Activated gamma-delta T cell (primary cell): ENCODE results near the gene LGSN.
"Not testable (repeated sequence)": the region's sequence is repeated elsewhere in the genome, so short reads cannot be mapped to it uniquely, and the experiment has no call there.

Experiments
- DNase-seq: peaks from one replicate; lab custom pipeline; 2025; lab: John Stamatoyannopoulos, UW

Gene LGSN

DNA sequence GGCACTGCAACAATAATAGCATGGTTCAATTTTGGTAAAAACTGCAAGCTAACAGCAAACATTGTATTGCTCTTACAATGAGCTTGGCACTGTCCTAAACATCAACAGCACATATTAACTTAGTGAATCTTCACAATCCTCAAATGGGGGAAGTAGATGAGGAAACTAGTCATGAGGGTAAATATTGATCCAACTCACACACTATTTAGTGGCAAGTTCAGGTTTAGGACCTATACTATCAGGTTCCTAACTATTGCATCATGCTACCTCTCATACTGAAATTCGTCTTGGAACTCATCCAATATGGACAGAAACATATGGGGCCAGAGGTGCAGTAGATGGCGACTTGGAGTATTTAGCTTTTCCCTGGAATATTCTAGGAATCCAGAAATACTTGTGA, 74.4 kb downstream of the LGSN start:
- DNase-seq = no peak

- DNase-seq = no peak
Observed at GRCh38 chr6:63236398-63236817, 83.4 kb downstream of the LGSN start.

DNA sequence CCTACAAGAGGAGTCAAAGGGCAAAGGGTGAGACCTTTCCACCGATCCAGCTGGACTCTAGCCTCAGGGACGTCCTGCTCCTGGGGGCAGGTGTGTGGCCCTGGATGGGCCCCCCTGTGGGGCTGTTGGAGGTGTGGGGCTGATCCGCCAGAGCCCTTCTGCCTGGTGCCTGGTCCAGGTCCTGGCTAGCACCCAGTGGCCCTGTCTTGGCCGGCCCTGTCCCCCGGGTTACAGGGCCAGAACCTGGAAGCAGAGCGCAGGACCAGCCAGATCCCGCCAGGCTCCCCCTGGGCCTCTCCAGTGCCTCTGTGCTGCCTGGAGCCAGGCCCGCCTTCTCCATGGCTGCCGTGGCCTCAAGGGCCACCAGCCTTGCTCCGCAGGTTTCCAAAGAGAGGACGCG, 89.3 kb downstream of the LGSN start:
- not testable (repeated sequence) for DNase-seq

GRCh38 chr6:63230027-63230426, 89.8 kb downstream of the LGSN start:
- DNase-seq = not testable (repeated sequence)

DNA sequence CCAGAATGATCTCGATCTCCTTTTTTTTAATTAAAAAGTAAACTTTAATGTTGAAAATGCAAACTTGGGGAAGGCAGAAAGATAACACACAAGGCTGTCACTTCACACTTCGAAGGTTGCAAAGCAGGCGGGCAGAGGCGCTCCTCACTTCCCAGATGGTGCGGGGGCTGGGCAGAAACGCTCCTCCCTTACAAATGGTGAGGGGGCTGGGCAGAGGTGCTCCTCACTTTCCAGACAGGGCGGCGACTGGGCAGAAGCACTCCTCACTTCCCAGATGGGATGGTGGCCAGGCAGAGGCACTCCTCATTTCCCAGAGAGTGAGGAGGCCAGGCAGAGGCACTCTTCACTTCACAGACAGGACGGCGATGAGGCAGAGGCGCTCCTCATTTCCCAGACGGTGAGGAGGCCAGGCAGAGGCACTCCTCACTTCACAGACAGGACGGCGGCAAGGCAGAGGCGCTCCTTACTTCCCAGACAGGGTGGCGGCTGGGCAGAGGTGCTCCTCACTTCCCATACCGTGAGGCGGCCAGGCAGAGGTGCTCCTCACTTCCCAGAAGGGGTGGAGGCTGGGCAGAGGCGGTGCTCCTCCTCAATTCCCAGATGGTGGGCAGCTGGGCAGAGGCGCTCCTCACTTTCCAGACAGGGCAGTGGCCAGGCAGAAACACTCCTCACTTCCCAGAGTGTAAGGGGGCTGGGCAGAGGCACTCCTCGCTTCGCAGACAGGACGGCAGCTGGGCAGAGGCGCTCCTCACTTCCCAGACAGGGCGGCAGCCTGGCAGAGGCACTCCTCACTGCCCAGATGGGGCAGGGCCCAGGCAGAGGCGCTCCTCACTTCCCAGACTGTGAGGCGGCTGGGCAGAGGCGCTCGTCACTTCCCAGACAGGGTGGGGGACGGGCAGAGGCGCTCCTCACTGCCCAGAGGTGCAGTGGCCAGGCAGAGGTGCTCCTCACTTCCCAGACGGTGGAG, 91.6 kb downstream of the LGSN start:
- DNase-seq = not testable (repeated sequence)

GRCh38 chr6:63225987-63226386, 93.8 kb downstream of the LGSN start:
- DNase-seq = not testable (repeated sequence)
